ENCODE results near the gene TBC1D24. TPM values are rescaled to one million over a fixed set of nuclear protein-coding genes. Genes with fewer than 3 reads are reported as not detected.
A peak's percentile ranks its signal among the peaks of the same experiment; 100 is the strongest.

The TBC1D24 gene
- total RNA-seq, 3 donors from 2014 or later = 8.8 to 22.0 (median 16.7) TPM

GRCh38 chr16:2465653-2466415 lies 9.1 kb upstream of the TBC1D24 start:
- Histone ChIP-seq H3K27me3 (no peaks in the 10 kb centered on the region), H3K9me3 (no peaks in the 10 kb centered on the region), H3K4me1 (peaks cover 0 to 13% of the 10 kb centered on the region in 2 donors), H3K27ac (no peak overlapping the region), H3K4me3 (no peak overlapping the region), H3K36me3 (no peaks in the 10 kb centered on the region)
- no peak for DNase-seq (ENCODE audit: low spot score in 2 of 2)
- intact Hi-C loops (cut with DNase I; ENCODE audit: low total_unique reads) = loop anchor here (1.0 kb wide), 1 partner anchor 26 kb away; no protein-coding TSS in a partner anchor
- TF ChIP-seq POLR2A (IDR thresholded peaks at IDR 0.05) (no peak), POLR2AphosphoS5 (IDR thresholded peaks at IDR 0.05) (no peak)
- TF ChIP-seq, protein P1, sequence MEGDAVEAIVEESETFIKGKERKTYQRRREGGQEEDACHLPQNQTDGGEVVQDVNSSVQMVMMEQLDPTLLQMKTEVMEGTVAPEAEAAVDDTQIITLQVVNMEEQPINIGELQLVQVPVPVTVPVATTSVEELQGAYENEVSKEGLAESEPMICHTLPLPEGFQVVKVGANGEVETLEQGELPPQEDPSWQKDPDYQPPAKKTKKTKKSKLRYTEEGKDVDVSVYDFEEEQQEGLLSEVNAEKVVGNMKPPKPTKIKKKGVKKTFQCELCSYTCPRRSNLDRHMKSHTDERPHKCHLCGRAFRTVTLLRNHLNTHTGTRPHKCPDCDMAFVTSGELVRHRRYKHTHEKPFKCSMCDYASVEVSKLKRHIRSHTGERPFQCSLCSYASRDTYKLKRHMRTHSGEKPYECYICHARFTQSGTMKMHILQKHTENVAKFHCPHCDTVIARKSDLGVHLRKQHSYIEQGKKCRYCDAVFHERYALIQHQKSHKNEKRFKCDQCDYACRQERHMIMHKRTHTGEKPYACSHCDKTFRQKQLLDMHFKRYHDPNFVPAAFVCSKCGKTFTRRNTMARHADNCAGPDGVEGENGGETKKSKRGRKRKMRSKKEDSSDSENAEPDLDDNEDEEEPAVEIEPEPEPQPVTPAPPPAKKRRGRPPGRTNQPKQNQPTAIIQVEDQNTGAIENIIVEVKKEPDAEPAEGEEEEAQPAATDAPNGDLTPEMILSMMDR (IDR thresholded peaks at IDR 0.05) = no peak

DNA sequence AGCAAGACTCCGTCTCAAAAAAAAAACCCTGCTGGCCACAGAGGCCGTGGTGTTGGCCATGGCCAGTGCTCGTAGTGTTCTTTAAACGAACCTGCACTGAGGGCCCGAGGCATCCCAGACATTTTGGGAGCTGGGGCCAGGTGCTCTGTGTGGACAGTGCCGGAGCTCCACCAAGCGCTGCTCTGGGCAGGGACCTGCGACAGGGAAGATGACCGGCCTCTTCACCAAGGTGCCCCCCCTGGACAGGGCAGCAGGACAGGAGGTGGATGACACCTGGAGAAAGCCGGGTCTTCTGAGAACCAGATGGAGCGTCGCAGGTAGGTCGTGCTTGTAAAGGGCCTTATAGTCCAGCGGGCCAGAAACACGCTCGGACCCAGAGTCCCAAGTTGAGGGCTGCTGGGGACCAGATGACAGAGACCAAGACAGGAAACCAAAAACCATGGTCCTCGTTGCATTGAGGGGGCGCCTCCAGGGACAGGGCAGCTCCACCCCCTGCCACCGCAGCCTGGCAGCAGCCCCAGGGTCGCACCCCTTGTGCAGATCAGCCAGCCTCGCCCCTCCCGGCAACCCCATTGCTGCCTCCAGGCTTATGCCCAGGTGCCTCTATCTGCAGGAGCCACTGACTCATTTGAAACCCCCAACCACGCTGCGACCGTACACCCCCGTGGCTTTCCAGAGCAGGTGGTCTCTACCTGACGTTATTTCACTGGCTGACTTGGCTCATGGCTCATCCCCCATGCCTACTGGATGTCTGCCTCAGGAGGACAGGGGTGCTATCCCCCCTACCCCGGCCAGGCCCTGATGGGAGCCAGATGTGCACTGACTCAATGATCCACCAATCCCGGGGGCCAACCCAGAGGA lies 8.0 kb upstream of the TBC1D24 start:
- intact Hi-C loops (cut with DNase I; ENCODE audit: low total_unique reads) = loop anchor here (1.0 kb wide), 1 partner anchor 25 kb away; no protein-coding TSS in a partner anchor
- H3K27me3 ChIP-seq = no peaks in the 10 kb centered on the region
- peaks cover 8 to 22% of the 10 kb centered on the region in 2 donors for H3K4me1 ChIP-seq
- H3K27ac ChIP-seq = peak overlapping the region; percentile 22 to 82
- no peaks in the 10 kb centered on the region for H3K36me3 ChIP-seq
- H3K9me3 ChIP-seq = no peaks in the 10 kb centered on the region
- no peak for DNase-seq (ENCODE audit: low spot score in 2 of 2)
- TF ChIP-seq, protein P1 (IDR thresholded peaks at IDR 0.05) = no peak
- no peak for TF ChIP-seq POLR2A (IDR thresholded peaks at IDR 0.05)
- TF ChIP-seq POLR2AphosphoS5 (IDR thresholded peaks at IDR 0.05) = no peak
- H3K4me3 ChIP-seq = peak overlapping the region in 2 of 3 donors; percentile 63 to 82

DNA sequence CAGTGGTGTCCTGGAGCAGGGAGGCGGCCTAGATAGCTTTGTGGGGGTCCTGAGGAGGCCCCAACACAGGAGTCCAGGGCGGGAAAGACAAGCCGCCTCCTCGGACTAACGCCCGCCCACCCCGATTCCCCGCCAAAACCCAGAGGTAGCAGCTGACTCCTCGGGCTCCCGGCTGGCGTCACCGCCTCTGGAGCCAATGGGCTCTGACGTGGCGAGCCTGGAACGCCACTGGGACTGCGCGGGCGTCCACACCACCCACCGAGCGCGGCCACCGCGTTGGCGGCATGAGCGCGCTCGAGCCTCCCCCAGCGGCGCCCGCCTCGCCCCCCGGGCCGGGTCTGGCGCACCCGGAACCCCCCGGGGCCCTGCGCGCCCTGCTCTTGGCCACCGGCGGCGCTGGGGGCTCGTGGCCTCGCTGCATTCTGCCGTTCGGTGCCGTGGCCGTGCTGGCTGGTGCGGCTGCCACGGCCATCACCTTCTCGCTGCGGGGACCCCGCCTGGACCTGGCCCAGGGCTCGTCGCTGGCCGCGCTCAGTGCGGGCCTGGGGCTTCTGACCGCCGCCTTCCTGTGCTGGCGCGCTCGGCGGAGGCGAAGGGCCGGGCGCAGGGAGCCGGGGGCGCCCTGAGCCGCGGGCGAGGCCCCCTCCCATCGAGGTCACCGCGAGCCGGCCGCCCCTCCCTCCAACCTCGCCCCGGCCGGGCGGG lies 7.2 kb upstream of the TBC1D24 start:
- H3K36me3 ChIP-seq = no peaks in the 10 kb centered on the region
- peak; percentile 78 to 82 for DNase-seq (ENCODE audit: low spot score in 2 of 2)
- TF ChIP-seq POLR2AphosphoS5 (IDR thresholded peaks at IDR 0.05) (peak in 1 of 3 donors; percentile 57), POLR2A (IDR thresholded peaks at IDR 0.05) (no peak)
- TF ChIP-seq, protein P1 (IDR thresholded peaks at IDR 0.05) = no peak
- H3K27ac ChIP-seq = peak overlapping the region; percentile 82
- H3K4me3 ChIP-seq = peak overlapping the region; percentile 49 to 82 (median 63)
- intact Hi-C loops (cut with DNase I; ENCODE audit: low total_unique reads) = no loop called here
- peaks cover 9 to 23% of the 10 kb centered on the region in 2 donors for H3K4me1 ChIP-seq
- H3K27me3 ChIP-seq = no peaks in the 10 kb centered on the region
- no peaks in the 10 kb centered on the region for H3K9me3 ChIP-seq

- TF ChIP-seq, protein P1 (IDR thresholded peaks at IDR 0.05) = no peak
- TF ChIP-seq POLR2A (IDR thresholded peaks at IDR 0.05) = no peak
- TF ChIP-seq POLR2AphosphoS5 (IDR thresholded peaks at IDR 0.05) = peak in 1 of 3 donors; percentile 8
- intact Hi-C loops (cut with DNase I; ENCODE audit: low total_unique reads) = no loop called here
- H3K4me3 ChIP-seq = peak overlapping the region; percentile 49 to 82 (median 63)
- no peaks in the 10 kb centered on the region for H3K27me3 ChIP-seq
- H3K27ac ChIP-seq = peak overlapping the region; percentile 82
- H3K9me3 ChIP-seq = no peaks in the 10 kb centered on the region
- no peak for DNase-seq (ENCODE audit: low spot score in 2 of 2)
- H3K36me3 ChIP-seq = no peaks in the 10 kb centered on the region
- H3K4me1 ChIP-seq = peaks cover 9 to 23% of the 10 kb centered on the region in 2 donors
Observed at GRCh38 chr16:2468233-2468724, 6.6 kb upstream of the TBC1D24 start.

Data from breast epithelium (tissue), 4 donors.